Esophagus (tissue), 2 donors: ENCODE measurements around the gene KIAA0513. TPM values are rescaled to one million over a fixed set of nuclear protein-coding genes. Genes with fewer than 3 reads are reported as not detected.

Experiments
- H3K27ac ChIP-seq, 2 donors: one replicate each; pipeline ENCODE4 v1.5.1; 2013; ENCODE audit warnings: low read depth in 2 of 2, mild to moderate bottlenecking in 2 of 2, inconsistent platforms in 1 of 2, low read length in 1 of 2, moderate library complexity in 1 of 2
- H3K27me3 ChIP-seq, 2 donors: one replicate each; pipeline ENCODE4 v1.6.1; 2013; ENCODE audit warnings: low read length in 2 of 2, control low read depth in 1 of 2, mild to moderate bottlenecking in 1 of 2; ENCODE audit not compliant: insufficient read depth in 2 of 2, control insufficient read depth in 1 of 2
- H3K36me3 ChIP-seq, 2 donors: one replicate each; pipeline ENCODE4 v1.6.1; 2013; ENCODE audit warnings: low read length in 1 of 2; ENCODE audit not compliant: control insufficient read depth in 2 of 2, insufficient read depth in 2 of 2
- H3K4me1 ChIP-seq, 2 donors: one replicate each; pipeline ENCODE4 v1.6.1; 2013; ENCODE audit warnings: low read length in 1 of 2; ENCODE audit not compliant: control insufficient read depth in 2 of 2, insufficient read depth in 2 of 2
- H3K4me3 ChIP-seq, 2 donors: one replicate each; pipeline ENCODE4 v1.5.1; 2013; ENCODE audit warnings: low read length in 2 of 2, mild to moderate bottlenecking in 2 of 2, low read depth in 1 of 2, moderate library complexity in 1 of 2
- H3K9me3 ChIP-seq, 2 donors: one replicate each; pipeline ENCODE4 v1.6.1; 2013; ENCODE audit warnings: mild to moderate bottlenecking in 2 of 2, low read depth in 1 of 2, low read length in 1 of 2, moderate library complexity in 1 of 2; ENCODE audit not compliant: control insufficient read depth in 2 of 2, insufficient read depth in 1 of 2
- WGBS, 2 donors: extraction: QIAGEN DNeasy Blood & Tissue Kit; methylation state at CpG; one replicate each; pipeline ENCODE4 v1.1.7; 2013; 5-methylcytosine and 5-hydroxymethylcytosine counted together
- polyA plus RNA-seq, 2 donors: library from polyadenylated mRNA; stranded (reverse); fragments of 200-250 nt; gene quantifications; one replicate each; pipeline ENCODE4 v1.2.3, GENCODE V29; 2013
- donor health status: healthy with polysubstance abuse.
- donor health status: Bipolar disorder and iron deficiency.

The KIAA0513 gene
- polyA plus RNA-seq, 2 donors, result 3.0 to 3.7 TPM

- no peaks in the 10 kb centered on the region for H3K36me3 ChIP-seq
- no peaks in the 10 kb centered on the region for H3K27me3 ChIP-seq
- peaks cover 2 to 4% of the 10 kb centered on the region in 2 donors for H3K4me1 ChIP-seq
- H3K27ac ChIP-seq, result no peak overlapping the region
- no peaks in the 10 kb centered on the region for H3K9me3 ChIP-seq
- WGBS, 2 donors, result 71 to 76% methylated on average over 16 of the region's 16 CpGs
- H3K4me3 ChIP-seq, result no peak overlapping the region
These were observed 98.2 kb downstream of the KIAA0513 start for GRCh38 chr16:85125570-85126393.

GRCh38 chr16:85126394-85126704, 98.8 kb downstream of the KIAA0513 start:
- H3K9me3 ChIP-seq, result no peaks in the 10 kb centered on the region
- H3K27ac ChIP-seq, result no peak overlapping the region
- no peak overlapping the region for H3K4me3 ChIP-seq
- H3K36me3 ChIP-seq, result no peaks in the 10 kb centered on the region
- peaks cover 2 to 3% of the 10 kb centered on the region in 2 donors for H3K4me1 ChIP-seq
- WGBS, 2 donors, result 62 to 63% methylated on average over 12 of the region's 12 CpGs
- no peaks in the 10 kb centered on the region for H3K27me3 ChIP-seq

- peaks cover 2% of the 10 kb centered on the region in 2 donors for H3K4me1 ChIP-seq
- no peak overlapping the region for H3K27ac ChIP-seq
- H3K36me3 ChIP-seq, result no peaks in the 10 kb centered on the region
- WGBS, 2 donors, result 19 to 22% methylated on average over 20 of the region's 20 CpGs
- H3K4me3 ChIP-seq, result no peak overlapping the region
- H3K27me3 ChIP-seq, result no peaks in the 10 kb centered on the region
- no peaks in the 10 kb centered on the region for H3K9me3 ChIP-seq
These were observed 99.2 kb downstream of the KIAA0513 start for GRCh38 chr16:85126705-85127378.

- Histone ChIP-seq H3K9me3 (no peaks in the 10 kb centered on the region), H3K27me3 (no peaks in the 10 kb centered on the region), H3K4me3 (no peak overlapping the region), H3K27ac (no peak overlapping the region), H3K4me1 (peaks cover 2% of the 10 kb centered on the region in 2 donors), H3K36me3 (no peaks in the 10 kb centered on the region)
- 80 to 87% methylated on average over 3 of the region's 3 CpGs for WGBS, 2 donors
These were observed 99.8 kb downstream of the KIAA0513 start for GRCh38 chr16:85127379-85127723.

GRCh38 chr16:85128079-85128837, 100.7 kb downstream of the KIAA0513 start:
- Histone ChIP-seq H3K4me3 (no peak overlapping the region), H3K9me3 (no peaks in the 10 kb centered on the region), H3K36me3 (no peaks in the 10 kb centered on the region), H3K27me3 (no peaks in the 10 kb centered on the region), H3K4me1 (peaks cover 2% of the 10 kb centered on the region in 2 donors), H3K27ac (no peak overlapping the region)
- 84 to 92% methylated on average over 9 of the region's 9 CpGs for WGBS, 2 donors

GRCh38 chr16:85129876-85130704, 102.5 kb downstream of the KIAA0513 start:
- H3K27ac ChIP-seq, result peak overlapping the region; percentile 66 to 70
- WGBS, 2 donors, result 39 to 47% methylated on average over 15 of the region's 15 CpGs
- H3K4me1 ChIP-seq, result peaks cover 2 to 3% of the 10 kb centered on the region in 2 donors
- H3K4me3 ChIP-seq, result no peak overlapping the region
- no peaks in the 10 kb centered on the region for H3K9me3 ChIP-seq
- H3K27me3 ChIP-seq, result no peaks in the 10 kb centered on the region
- H3K36me3 ChIP-seq, result no peaks in the 10 kb centered on the region

GRCh38 chr16:85130705-85131028, 103.1 kb downstream of the KIAA0513 start:
- WGBS, 2 donors, result 55 to 67% methylated on average over 5 of the region's 5 CpGs
- Histone ChIP-seq H3K9me3 (no peaks in the 10 kb centered on the region), H3K27me3 (no peaks in the 10 kb centered on the region), H3K4me1 (peaks cover 2 to 3% of the 10 kb centered on the region in 2 donors), H3K4me3 (no peak overlapping the region), H3K36me3 (no peaks in the 10 kb centered on the region), H3K27ac (peak overlapping the region; percentile 66 to 70)

GRCh38 chr16:85132456-85133289, 105.1 kb downstream of the KIAA0513 start:
- Histone ChIP-seq H3K27me3 (no peaks in the 10 kb centered on the region), H3K27ac (no peak overlapping the region), H3K36me3 (no peaks in the 10 kb centered on the region), H3K9me3 (peaks cover 0 to 2% of the 10 kb centered on the region in 2 donors), H3K4me1 (peaks cover 0 to 14% of the 10 kb centered on the region in 2 donors), H3K4me3 (no peak overlapping the region)
- whole genome bisulfite sequencing, 2 donors, result 90 to 94% methylated on average over 20 of the region's 20 CpGs
